Heart left ventricle (tissue), 16 donors: ENCODE measurements around the gene OASL. TPM values are rescaled to one million over a fixed set of nuclear protein-coding genes. Genes with fewer than 3 reads are reported as not detected.

Source experiments
- ATAC-seq, 4 donors: fragments of 200-7000 bp; cut with Tn5 transposase; one replicate each; pipeline ENCODE4 v1.9.1; 2020 to 2022; ENCODE audit warnings: moderate library complexity in 4 of 4, mild to moderate bottlenecking in 3 of 4, moderate number of reproducible peaks in 1 of 4
- DNase-seq, 5 donors: peaks; one replicate each; pipeline ENCODE4 v3.0.0-alpha.2; 2020
- H3K27ac ChIP-seq, 12 donors: fragments of 200-600 bp; sonication (generic) in 4 of 12; one replicate each; pipeline versions ENCODE4 v1.5.0 to v1.8.0; 2016 to 2022; ENCODE audit warnings: mild to moderate bottlenecking in 2 of 12
- H3K27me3 ChIP-seq, 9 donors: fragments of 200-600 bp; sonication (generic) in 2 of 9; one replicate each; pipeline versions ENCODE4 v1.5.1 to v1.8.0; 2016 to 2022; ENCODE audit warnings: mild to moderate bottlenecking in 3 of 9
- H3K36me3 ChIP-seq, 9 donors: fragments of 200-600 bp; sonication (generic) in 2 of 9; one replicate each; pipeline versions ENCODE4 v1.5.0 to v1.8.0; 2018 to 2022; ENCODE audit warnings: mild to moderate bottlenecking in 2 of 9
- H3K4me1 ChIP-seq, 12 donors: fragments of 200-600 bp; sonication (generic) in 4 of 12; one replicate each; pipeline versions ENCODE4 v1.5.0 to v1.8.0; 2016 to 2022; ENCODE audit warnings: mild to moderate bottlenecking in 3 of 12
- H3K4me3 ChIP-seq, 12 donors: fragments of 200-600 bp; sonication (generic) in 4 of 12; one replicate each; pipeline versions ENCODE4 v1.5.0 to v1.8.0; 2017 to 2022; ENCODE audit warnings: mild to moderate bottlenecking in 9 of 12, moderate library complexity in 4 of 12
- H3K9me3 ChIP-seq, 12 donors: fragments of 200-600 bp; sonication (generic) in 4 of 12; one replicate each; pipeline versions ENCODE4 v1.5.0 to v1.8.0; 2016 to 2022; ENCODE audit warnings: mild to moderate bottlenecking in 1 of 12
- CTCF ChIP-seq, 12 donors: fragments of 200-600 bp; sonication (generic) in 4 of 12; IDR thresholded peaks; one replicate each; pipeline versions ENCODE4 v1.5.0 to v1.8.0; 2018 to 2022; ENCODE audit warnings: antibody characterized with exemption in 12 of 12, mild to moderate bottlenecking in 5 of 12
- POLR2A ChIP-seq, 2 donors: fragments of 450-650 bp; IDR thresholded peaks; one replicate each; pipeline ENCODE4 v1.6.1; 2017; ENCODE audit warnings: antibody characterized with exemption in 2 of 2, mild to moderate bottlenecking in 2 of 2, moderate library complexity in 2 of 2
- WGBS, 4 donors: extraction: QIAGEN DNeasy Blood & Tissue Kit in 2 of 4; methylation state at CpG; one replicate each; pipeline versions ENCODE4 v1.1.5 to v1.1.7; 2013 to 2018; 5-methylcytosine and 5-hydroxymethylcytosine counted together
- intact Hi-C, 10 donors: fragments of 100-400 bp; cut with DNase I; formaldehyde crosslinking; loops; one replicate each; pipeline versions ENCODE4 v1.11.1 to v1.14.2; 2022
- polyA plus RNA-seq, 2 donors: library from polyadenylated mRNA; stranded (reverse); fragments of 200-250 nt; gene quantifications; one replicate each; pipeline ENCODE4 v1.2.3, GENCODE V29; 2013
- total RNA-seq, 9 donors: library from RNA; depleted of rRNA in 2 of 9; stranded (reverse); fragments of >200 nt in 2 of 9; fragmentation: NEBNext Ultra II Directional in 3 of 9; extraction: Animal tissue kit (Norgen Biotek cat#: 25700) in 3 of 9; gene quantifications; one replicate each; pipeline versions ENCODE4 v1.1.0 to v1.2.4, GENCODE V29; 2016 to 2023
- donor health status: ischemic (EF 13 %, LVEDD 7.1; RV severe dilation, severe dysfunction).
- donor health status: healthy with polysubstance abuse.
- donor health status: DM: no; HTN: yes; CAD: no.
- donor health status: DM: no; HTN: no; CAD: no.
- donor health status: ischemic (EF 25% LVEDD 6.9; RV normal size, moderate dysfunction).
- donor health status: ischemic (EF 25% LVEDD 5.7; RV mildly dilated, moderate dysfunction).
- donor health status: healthy.
- donor health status: DM: yes; HTN: yes; CAD: no.
- donor health status: ischemic (EF 35%, LVEDD 5.7; RV mildly dilated, moderate dysfunction).
- donor health status: nonischemic (EF 11% LVEDD 7.7; RV severe dilation, severe dysfunction).
- donor health status: DM: yes; HTN: yes; CAD: no.
- donor health status: PGD.
- donor health status: ischemic (EF 29% LVEDD 5.4; RV normal size, mild dysfunction).
- donor health status: nonischemic (EF 23%, LVEDD 6.1; RV moderate dilation, normal function).

The OASL gene
- total and polyA plus RNA-seq, 11 donors, result 0.32 to 5.0 (median 0.53) TPM; not detected in 1

- 81 to 85% (median 83%) methylated on average over 9 of the region's 9 CpGs for WGBS, 4 donors
- TF ChIP-seq POLR2A (IDR thresholded peaks at IDR 0.05), result no peak
- TF ChIP-seq CTCF (IDR thresholded peaks at IDR 0.05), result no peak
- peak overlapping the region in 1 of 12 donors; percentile 70 for H3K27ac ChIP-seq
- H3K9me3 ChIP-seq, result no peaks in the 10 kb centered on the region
- intact Hi-C loops, result no loop called here
- H3K27me3 ChIP-seq, result peaks cover 0 to 3% (median 0%) of the 10 kb centered on the region in 9 donors
- no peak for DNase-seq
- ATAC-seq, result no peak
- H3K4me1 ChIP-seq, result peaks cover 0 to 61% (median 0%) of the 10 kb centered on the region in 12 donors
- no peak overlapping the region for H3K4me3 ChIP-seq
- peaks cover 0 to 9% (median 0%) of the 10 kb centered on the region in 9 donors for H3K36me3 ChIP-seq
Measured at GRCh38 chr12:121034616-121035305, 4.3 kb downstream of the OASL start.

GRCh38 chr12:121033625-121034349 lies 5.3 kb downstream of the OASL start:
- ATAC-seq, result no peak
- 81 to 91% (median 89%) methylated on average over 10 of the region's 10 CpGs for WGBS, 4 donors
- intact Hi-C loops, result no loop called here

GRCh38 chr12:121030576-121031212 lies 8.4 kb downstream of the OASL start:
- DNase-seq, result no peak
- ATAC-seq, result no peak
- Histone ChIP-seq H3K27me3 (no peaks in the 10 kb centered on the region), H3K27ac (no peak overlapping the region), H3K4me3 (no peak overlapping the region), H3K36me3 (peaks cover 0 to 21% (median 0%) of the 10 kb centered on the region in 9 donors), H3K4me1 (peaks cover 0 to 28% (median 0%) of the 10 kb centered on the region in 12 donors), H3K9me3 (no peaks in the 10 kb centered on the region)
- TF ChIP-seq CTCF (IDR thresholded peaks at IDR 0.05) (no peak), POLR2A (IDR thresholded peaks at IDR 0.05) (no peak)
- intact Hi-C loops, result no loop called here
- WGBS, 4 donors, result 71 to 81% (median 78%) methylated on average over 10 of the region's 10 CpGs

More at GRCh38 chr12:121033625-121034349, 5.3 kb downstream of the OASL start:
- peak overlapping the region in 1 of 12 donors; percentile 8 for H3K4me3 ChIP-seq
- H3K9me3 ChIP-seq, result no peaks in the 10 kb centered on the region
- H3K36me3 ChIP-seq, result peaks cover 0 to 9% (median 0%) of the 10 kb centered on the region in 9 donors
- peak overlapping the region in 1 of 12 donors; percentile 70 for H3K27ac ChIP-seq
- H3K27me3 ChIP-seq, result peaks cover 0 to 3% (median 0%) of the 10 kb centered on the region in 9 donors
- H3K4me1 ChIP-seq, result peaks cover 0 to 55% (median 0%) of the 10 kb centered on the region in 12 donors
- DNase-seq, result no peak
- TF ChIP-seq POLR2A (IDR thresholded peaks at IDR 0.05) (no peak), CTCF (IDR thresholded peaks at IDR 0.05) (no peak)
